Measurements from ENCODE around the gene CCDC121. TPM values are rescaled to one million over a fixed set of nuclear protein-coding genes. Genes with fewer than 3 reads are reported as not detected.

CCDC121 gene
- total RNA-seq, 1 donor from 2014 or later, result 5.7 TPM

DNA sequence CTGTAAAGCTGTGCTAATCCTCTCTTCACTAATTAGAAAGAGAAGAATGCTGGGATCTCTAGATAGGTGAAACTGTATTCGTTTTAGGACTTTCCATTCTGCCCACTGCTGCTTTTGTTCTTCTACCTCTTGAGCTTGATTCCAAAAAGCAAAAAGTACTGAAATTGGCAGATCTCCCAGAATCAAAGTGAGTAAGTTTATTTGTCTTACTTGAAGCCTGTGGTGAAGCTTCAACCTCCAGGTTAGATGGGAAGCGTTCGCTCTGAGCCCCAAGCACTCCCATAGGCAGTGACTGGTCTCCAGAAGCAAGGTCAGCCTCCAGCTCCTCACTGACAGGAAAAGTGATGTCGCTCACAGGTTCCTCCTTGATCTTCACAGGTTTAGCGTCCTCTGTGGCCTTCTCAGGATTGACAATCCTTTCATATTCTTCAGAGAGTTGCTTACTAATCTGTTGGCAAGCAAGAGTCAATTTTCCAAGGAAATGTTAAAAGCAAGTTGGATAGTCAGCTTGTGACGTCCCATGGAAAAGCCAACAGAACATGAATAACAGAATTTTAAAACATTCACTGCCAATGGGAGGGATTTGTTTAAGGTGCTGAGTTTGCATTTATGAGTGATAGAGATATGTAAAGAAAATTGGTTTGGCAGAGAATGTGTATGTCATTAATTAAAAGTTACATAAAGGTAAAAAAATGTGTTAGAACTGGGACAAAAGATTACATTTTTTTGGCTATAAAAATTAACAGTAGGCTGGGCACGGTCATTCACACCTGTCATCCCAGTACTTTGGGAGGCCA lies 26.5 kb upstream of the CCDC121 start:
- no peak for DNase-seq (ENCODE audit: low spot score, unreplicated experiment)

GRCh38 chr2:27653397-27653796 lies 24.6 kb upstream of the CCDC121 start:
- no peak for DNase-seq (ENCODE audit: low spot score, unreplicated experiment)
- Mint-ChIP-seq H3K27me3 (no peaks in the 10 kb centered on the region), H3K36me3 (ENCODE audit: insufficient read depth) (peaks cover 29% of the 10 kb centered on the region), H3K9me3 (ENCODE audit: low read depth) (no peaks in the 10 kb centered on the region), H3K4me1 (ENCODE audit: low read depth) (no peaks in the 10 kb centered on the region), H3K27ac (no peak overlapping the region), H3K4me3 (ENCODE audit: low read depth) (no peak overlapping the region)
- TF ChIP-seq CTCF (IDR thresholded peaks at IDR 0.05; ENCODE audit: unreplicated experiment), result no peak

More for the DNA sequence above, 26.5 kb upstream of the CCDC121 start:
- Mint-ChIP-seq H3K4me3 (ENCODE audit: low read depth) (no peak overlapping the region), H3K4me1 (ENCODE audit: low read depth) (no peaks in the 10 kb centered on the region), H3K27me3 (no peaks in the 10 kb centered on the region), H3K9me3 (ENCODE audit: low read depth) (no peaks in the 10 kb centered on the region), H3K36me3 (ENCODE audit: insufficient read depth) (peaks cover 27% of the 10 kb centered on the region), H3K27ac (no peak overlapping the region)
- TF ChIP-seq CTCF (IDR thresholded peaks at IDR 0.05; ENCODE audit: unreplicated experiment), result no peak

DNA sequence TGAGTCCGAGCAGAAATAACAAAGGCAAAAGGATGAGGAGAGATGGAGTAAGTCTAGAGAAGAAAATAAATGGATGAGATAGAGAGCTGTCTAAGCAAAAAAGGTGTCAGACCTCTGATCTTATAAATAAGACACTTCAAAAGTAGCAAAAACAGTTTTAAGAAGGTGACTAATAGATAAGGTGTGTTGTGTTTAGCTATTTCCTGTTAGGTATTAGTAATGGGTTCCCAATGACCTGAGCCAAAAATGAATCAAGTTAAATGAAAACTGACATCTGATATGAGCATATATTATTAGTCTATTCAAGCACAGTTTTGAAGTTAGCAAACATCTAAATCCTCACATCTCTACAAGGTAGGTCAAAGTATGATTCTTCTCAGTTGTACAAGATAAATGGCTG lies 24.0 kb upstream of the CCDC121 start:
- no peak for TF ChIP-seq CTCF (IDR thresholded peaks at IDR 0.05; ENCODE audit: unreplicated experiment)
- peaks cover 31% of the 10 kb centered on the region for H3K36me3 Mint-ChIP-seq (ENCODE audit: insufficient read depth)

GRCh38 chr2:27652341-27652740 lies 23.5 kb upstream of the CCDC121 start:
- Mint-ChIP-seq H3K27ac (no peak overlapping the region), H3K36me3 (ENCODE audit: insufficient read depth) (peaks cover 33% of the 10 kb centered on the region), H3K4me3 (ENCODE audit: low read depth) (no peak overlapping the region), H3K4me1 (ENCODE audit: low read depth) (no peaks in the 10 kb centered on the region), H3K9me3 (ENCODE audit: low read depth) (no peaks in the 10 kb centered on the region), H3K27me3 (no peaks in the 10 kb centered on the region)
- DNase-seq (ENCODE audit: low spot score, unreplicated experiment), result no peak
- no peak for TF ChIP-seq CTCF (IDR thresholded peaks at IDR 0.05; ENCODE audit: unreplicated experiment)

More for the DNA sequence above, 24.0 kb upstream of the CCDC121 start:
- no peak overlapping the region for H3K27ac Mint-ChIP-seq
- H3K27me3 Mint-ChIP-seq, result no peaks in the 10 kb centered on the region
- H3K4me3 Mint-ChIP-seq (ENCODE audit: low read depth), result no peak overlapping the region
- no peak for DNase-seq (ENCODE audit: low spot score, unreplicated experiment)
- H3K9me3 Mint-ChIP-seq (ENCODE audit: low read depth), result no peaks in the 10 kb centered on the region
- no peaks in the 10 kb centered on the region for H3K4me1 Mint-ChIP-seq (ENCODE audit: low read depth)

DNA sequence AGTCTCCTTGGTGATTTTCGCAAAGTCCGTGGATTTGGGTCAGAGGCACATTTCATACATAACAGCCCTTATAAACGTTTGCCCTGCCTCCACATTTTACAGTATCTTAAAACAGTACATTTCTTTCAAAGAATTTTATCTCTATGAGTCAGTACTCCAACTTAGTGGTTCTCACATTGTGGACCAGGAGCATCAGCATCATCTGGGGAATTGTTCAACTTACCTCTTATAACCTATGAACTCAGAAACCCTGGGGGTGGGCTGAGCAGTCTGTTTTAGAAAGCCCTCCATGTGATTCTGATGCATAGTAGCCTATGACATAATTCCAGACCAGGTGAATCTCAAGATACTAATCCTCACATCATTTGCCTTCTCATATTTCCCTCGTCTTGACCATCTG lies 22.2 kb upstream of the CCDC121 start:
- TF ChIP-seq CTCF (IDR thresholded peaks at IDR 0.05; ENCODE audit: unreplicated experiment), result no peak
- Mint-ChIP-seq H3K4me1 (ENCODE audit: low read depth) (no peaks in the 10 kb centered on the region), H3K36me3 (ENCODE audit: insufficient read depth) (peaks cover 27% of the 10 kb centered on the region)

More for the DNA sequence above, 22.2 kb upstream of the CCDC121 start:
- no peaks in the 10 kb centered on the region for H3K9me3 Mint-ChIP-seq (ENCODE audit: low read depth)
- no peaks in the 10 kb centered on the region for H3K27me3 Mint-ChIP-seq
- no peak overlapping the region for H3K27ac Mint-ChIP-seq
- no peak overlapping the region for H3K4me3 Mint-ChIP-seq (ENCODE audit: low read depth)
- no peak for DNase-seq (ENCODE audit: low spot score, unreplicated experiment)
